WTC11 (cell line): ENCODE data around the gene RWDD3. TPM values are rescaled to one million over a fixed set of nuclear protein-coding genes. Genes with fewer than 3 reads are reported as not detected.

Experiments
- ATAC-seq: fragments of 200-7000 bp; cut with Tn5 transposase; 2 replicates; pipeline ENCODE4 v1.10.0; 2021; ENCODE audit warnings: mild to moderate bottlenecking, moderate library complexity
- CTCF ChIA-PET: fragments of 300-600 bp; sonication (Branson Sonifier 250); formaldehyde crosslinking; loops from one replicate; lab custom pipeline; 2021; ENCODE audit warnings: antibody characterized with exemption; lab: Charles Lee
- POLR2A ChIA-PET: fragments of 350-600 bp; sonication (Branson Sonifier 250); formaldehyde crosslinking; loops from one replicate; lab custom pipeline; 2021; ENCODE audit warnings: antibody characterized with exemption; lab: Charles Lee
- DNase-seq: peaks from one replicate; pipeline ENCODE4 v3.0.0; 2021; ENCODE audit warnings: low spot score
- H3K27ac Mint-ChIP-seq: 2 replicates; pipeline ENCODE4 v1.8.0; 2021; ENCODE audit warnings: mixed read lengths
- H3K27me3 Mint-ChIP-seq: 2 replicates; pipeline ENCODE4 v1.8.0; 2021; ENCODE audit warnings: low read depth, mild to moderate bottlenecking, moderate library complexity, mixed read lengths
- H3K36me3 Mint-ChIP-seq: 2 replicates; pipeline ENCODE4 v1.8.0; 2021; ENCODE audit warnings: mixed read lengths
- H3K4me1 Mint-ChIP-seq: 2 replicates; pipeline ENCODE4 v1.8.0; 2022; ENCODE audit warnings: mixed read lengths
- H3K4me3 Mint-ChIP-seq: 2 replicates; pipeline ENCODE4 v1.8.0; 2021; ENCODE audit warnings: mild to moderate bottlenecking, moderate library complexity, mixed read lengths
- H3K9me3 Mint-ChIP-seq: 2 replicates; pipeline ENCODE4 v1.8.0; 2021; ENCODE audit warnings: mixed read lengths
- ATF1 ChIP-seq: sonication (generic); formaldehyde crosslinking; IDR thresholded peaks from 2 replicates; pipeline ENCODE4 v1.8.1; 2023; ENCODE audit warnings: mild to moderate bottlenecking, moderate library complexity, missing genetic modification reagents
- CREM ChIP-seq: sonication (generic); formaldehyde crosslinking; IDR thresholded peaks from 2 replicates; pipeline ENCODE4 v1.8.1; 2022; ENCODE audit warnings: mild to moderate bottlenecking, missing genetic modification reagents, moderate library complexity
- ELF4 ChIP-seq: sonication (generic); formaldehyde crosslinking; IDR thresholded peaks from 2 replicates; pipeline ENCODE4 v1.8.1; 2022; ENCODE audit warnings: low read depth, mild to moderate bottlenecking, moderate library complexity, missing genetic modification reagents
- ETV6 ChIP-seq: sonication (generic); formaldehyde crosslinking; IDR thresholded peaks from 2 replicates; pipeline ENCODE4 v1.8.1; 2022; ENCODE audit warnings: mild to moderate bottlenecking, missing genetic modification reagents
- JUN ChIP-seq: sonication (generic); formaldehyde crosslinking; IDR thresholded peaks from 2 replicates; pipeline ENCODE4 v1.8.0; 2023; ENCODE audit warnings: mild to moderate bottlenecking, missing genetic modification reagents
- MAX ChIP-seq: sonication (generic); formaldehyde crosslinking; IDR thresholded peaks from 2 replicates; pipeline ENCODE4 v1.8.0; 2022; ENCODE audit warnings: mild to moderate bottlenecking, missing genetic modification reagents
- MXD4 ChIP-seq: fragments of 250-450 bp; sonication (Bioruptor Pico); IDR thresholded peaks from 2 replicates; pipeline ENCODE4 v1.8.0; 2021; ENCODE audit warnings: mild to moderate bottlenecking, moderate library complexity, borderline replicate concordance
- NFATC4 ChIP-seq: fragments of 250-450 bp; sonication (Bioruptor Pico); IDR thresholded peaks from 2 replicates; pipeline ENCODE4 v1.9.0; 2021; ENCODE audit warnings: mild to moderate bottlenecking
- PRRX2 ChIP-seq: fragments of 250-450 bp; sonication (Bioruptor Pico); IDR thresholded peaks from 2 replicates; pipeline ENCODE4 v1.8.0; 2021; ENCODE audit warnings: mild to moderate bottlenecking
- SMAD4 ChIP-seq: sonication (generic); formaldehyde crosslinking; IDR thresholded peaks from 2 replicates; pipeline ENCODE4 v1.8.0; 2022; ENCODE audit warnings: mild to moderate bottlenecking, missing genetic modification reagents
- STAT6 ChIP-seq: sonication (generic); formaldehyde crosslinking; conservative IDR thresholded peaks from 2 replicates; pipeline ENCODE4 v1.8.1; 2023; ENCODE audit warnings: mild to moderate bottlenecking, low read depth, missing genetic modification reagents, moderate library complexity
- USF2 ChIP-seq: sonication (generic); formaldehyde crosslinking; IDR thresholded peaks from 2 replicates; pipeline ENCODE4 v1.8.1; 2023; ENCODE audit warnings: mild to moderate bottlenecking, missing genetic modification reagents, moderate library complexity
- ZBTB21 ChIP-seq: sonication (generic); formaldehyde crosslinking; IDR thresholded peaks from 2 replicates; pipeline ENCODE4 v1.8.1; 2023; ENCODE audit warnings: mild to moderate bottlenecking, missing genetic modification reagents, borderline replicate concordance
- ZNF121 ChIP-seq: sonication (generic); formaldehyde crosslinking; IDR thresholded peaks from 2 replicates; pipeline ENCODE4 v1.8.0; 2023; ENCODE audit warnings: missing genetic modification reagents
- ZNF281 ChIP-seq: sonication (generic); formaldehyde crosslinking; IDR thresholded peaks from 2 replicates; pipeline ENCODE4 v1.8.0; 2023; ENCODE audit warnings: mild to moderate bottlenecking, missing genetic modification reagents
- ZNF317 ChIP-seq: sonication (generic); formaldehyde crosslinking; IDR thresholded peaks from 2 replicates; pipeline ENCODE4 v1.8.1; 2023; ENCODE audit warnings: low read depth, mild to moderate bottlenecking, moderate library complexity, missing genetic modification reagents, borderline replicate concordance
- ZNF423 ChIP-seq: fragments of 250-450 bp; sonication (Bioruptor Pico); IDR thresholded peaks from 2 replicates; pipeline ENCODE4 v2.1.2; 2022; ENCODE audit warnings: mild to moderate bottlenecking, moderate library complexity
- ZSCAN18 ChIP-seq: fragments of 250-450 bp; sonication (Bioruptor Pico); IDR thresholded peaks from 2 replicates; pipeline ENCODE4 v2.1.2; 2022; ENCODE audit warnings: mild to moderate bottlenecking, moderate library complexity
- total RNA-seq: library from RNA; stranded (reverse); gene quantifications from 3 replicates; pipeline ENCODE4 v1.2.3, GENCODE V29; 2021

The RWDD3 gene
- total RNA-seq, 1 experiment from 2014 or later: 13.9 TPM

- TF ChIP-seq ZNF423 (CRISPR knock-in tag): no peak
- no peak for TF ChIP-seq MXD4 (CRISPR knock-in tag)
- no peak for TF ChIP-seq MAX (CRISPR knock-in tag)
- no peak for TF ChIP-seq SMAD4 (CRISPR knock-in tag)
Measured at GRCh38 chr1:95265106-95265505, 31.1 kb downstream of the RWDD3 start (continued).

- Mint-ChIP-seq H3K27me3 (no peaks in the 10 kb centered on the region), H3K27ac (no peak overlapping the region), H3K9me3 (no peaks in the 10 kb centered on the region), H3K4me1 (peaks cover 2% of the 10 kb centered on the region), H3K4me3 (no peak overlapping the region), H3K36me3 (no peaks in the 10 kb centered on the region)
- POLR2A ChIA-PET: interaction anchor here (0.6 to 0.7 kb wide), 2 partner anchors 55 to 122 kb away, joined by 6 to 11 read pairs; no protein-coding TSS in a partner anchor
- TF ChIP-seq ELF4 (CRISPR knock-in tag) (no peak), NFATC4 (CRISPR knock-in tag) (no peak), ATF1 (CRISPR knock-in tag) (no peak), MAX (CRISPR knock-in tag) (no peak), JUN (CRISPR knock-in tag) (no peak), USF2 (CRISPR knock-in tag) (no peak), ZNF121 (no peak), CREM (CRISPR knock-in tag) (no peak), STAT6 (no peak), ZSCAN18 (CRISPR knock-in tag) (no peak), ZNF317 (CRISPR knock-in tag) (no peak), ETV6 (no peak), ZBTB21 (CRISPR knock-in tag) (no peak), PRRX2 (CRISPR knock-in tag) (no peak), ZNF281 (CRISPR knock-in tag) (no peak)
- DNase-seq (no peak), ATAC-seq (no peak)
- CTCF ChIA-PET: no interaction called here
Measured at GRCh38 chr1:95276429-95276828, 42.4 kb downstream of the RWDD3 start.
